GM23248 (cell line): ENCODE data around the gene PRDM16. TPM values are rescaled to one million over a fixed set of nuclear protein-coding genes. Genes with fewer than 3 reads are reported as not detected.

Source experiments
- DNase-seq: peaks from one replicate; pipeline ENCODE4 v3.0.0-alpha.2; 2015
- H2AFZ ChIP-seq: fragments of 200-600 bp; sonication (generic); 2 replicates; pipeline ENCODE4 v1.6.1; 2016; ENCODE audit warnings: antibody characterized with exemption
- H3F3A ChIP-seq: fragments of 200-600 bp; sonication (generic); 2 replicates; pipeline ENCODE4 v1.6.1; 2016; ENCODE audit warnings: mild to moderate bottlenecking, antibody characterized with exemption, mixed run types; ENCODE audit not compliant: insufficient read depth
- H3K27ac ChIP-seq: fragments of 200-600 bp; sonication (generic); 2 replicates; pipeline ENCODE4 v1.5.1; 2016; ENCODE audit warnings: mild to moderate bottlenecking
- H3K27me3 ChIP-seq: fragments of 200-600 bp; sonication (generic); replicated peaks from 2 replicates; pipeline ENCODE4 v1.6.1; 2016; ENCODE audit warnings: mild to moderate bottlenecking; ENCODE audit not compliant: insufficient read depth
- H3K36me3 ChIP-seq: fragments of 200-600 bp; sonication (generic); 2 replicates; pipeline ENCODE4 v1.6.1; 2016; ENCODE audit warnings: low read depth, mild to moderate bottlenecking
- H3K4me1 ChIP-seq: fragments of 200-600 bp; sonication (generic); 2 replicates; pipeline ENCODE4 v1.6.1; 2016; ENCODE audit warnings: mild to moderate bottlenecking; ENCODE audit not compliant: insufficient read depth
- H3K4me2 ChIP-seq: fragments of 200-600 bp; sonication (generic); one replicate; pipeline ENCODE4 v1.6.1; 2016; ENCODE audit warnings: mild to moderate bottlenecking; ENCODE audit not compliant: unreplicated experiment
- H3K4me3 ChIP-seq: fragments of 200-600 bp; sonication (generic); 2 replicates; pipeline ENCODE4 v1.5.1; 2016; ENCODE audit warnings: mild to moderate bottlenecking
- H3K79me2 ChIP-seq: fragments of 200-600 bp; sonication (generic); 2 replicates; pipeline ENCODE4 v1.6.1; 2016; ENCODE audit warnings: mild to moderate bottlenecking; ENCODE audit not compliant: insufficient read depth
- H3K9ac ChIP-seq: fragments of 200-600 bp; sonication (generic); 2 replicates; pipeline ENCODE4 v1.6.1; 2016; ENCODE audit warnings: mild to moderate bottlenecking
- H3K9me2 ChIP-seq: fragments of 200-600 bp; sonication (generic); 2 replicates; pipeline ENCODE4 v1.6.1; 2016; ENCODE audit warnings: mixed run types, mild to moderate bottlenecking, moderate library complexity; ENCODE audit not compliant: insufficient read depth
- H3K9me3 ChIP-seq: fragments of 200-600 bp; sonication (generic); one replicate; pipeline ENCODE4 v1.6.1; 2017; ENCODE audit warnings: low read depth
- H4K20me1 ChIP-seq: fragments of 200-600 bp; sonication (generic); 2 replicates; pipeline ENCODE4 v1.6.0; 2016; ENCODE audit not compliant: insufficient read depth
- EZH2 ChIP-seq: fragments of 200-600 bp; sonication (generic); IDR thresholded peaks from 2 replicates; pipeline ENCODE4 v1.6.1; 2018; ENCODE audit warnings: antibody characterized with exemption, mild to moderate bottlenecking; ENCODE audit not compliant: insufficient read depth, poor library complexity, severe bottlenecking
- EZH2phosphoT487 ChIP-seq: fragments of 200-600 bp; sonication (generic); IDR thresholded peaks from 2 replicates; pipeline ENCODE4 v1.6.1; 2018; ENCODE audit warnings: antibody characterized with exemption, moderate library complexity, mild to moderate bottlenecking, low read depth; ENCODE audit not compliant: insufficient read depth
- WGBS, 2 experiments: methylation state at CpG; one replicate each; pipeline ENCODE4 v1.1.6; 2015 to 2017; ENCODE audit warnings: low lambda C conversion rate in 2 of 2, low coverage in 1 of 2; ENCODE audit errors: missing lambda C conversion rate in 2 of 2; 5-methylcytosine and 5-hydroxymethylcytosine counted together
- in situ Hi-C: fragments of 300-500 bp; cut with MboI; formaldehyde crosslinking; loops from 2 replicates; pipeline ENCODE4 v1.15.0; 2020
- polyA plus RNA-seq: library from polyadenylated mRNA; unstranded; fragments of >200 nt; fragmentation: Nextera tagmentation; extraction: Ambion mirVana; gene quantifications from 2 replicates; pipeline ENCODE4 v1.2.1, GENCODE V29; 2016
- total RNA-seq: library from RNA; depleted of rRNA; stranded (reverse); fragments of >200 nt; shearing (Covaris generic); gene quantifications from 2 replicates; pipeline ENCODE4 v1.2.3, GENCODE V29; 2014

Gene PRDM16
- total and polyA plus RNA-seq, 2 experiments from 2014 or later: 0.18 TPM; not detected in 1

- in situ Hi-C loops: no loop called here
- 66 to 73% methylated on average over 8 of the region's 8 CpGs for WGBS, 2 experiments
Observed at GRCh38 chr1:3129133-3129490, 60.1 kb downstream of the PRDM16 start.

GRCh38 chr1:3130268-3130667 lies 61.3 kb downstream of the PRDM16 start:
- in situ Hi-C loops: no loop called here
- Histone ChIP-seq H3K9ac (no peak overlapping the region), H3K27ac (no peak overlapping the region), H3K4me3 (no peak overlapping the region), H3F3A (no peaks in the 10 kb centered on the region), H3K27me3 (0 out of 2 replicates have a peak, but pooled peaks cover 15% of the 10 kb centered on the region), H2AFZ (no peak overlapping the region), H3K4me2 (no peak overlapping the region), H3K36me3 (no peaks in the 10 kb centered on the region), H4K20me1 (no peaks in the 10 kb centered on the region), H3K9me3 (no peaks in the 10 kb centered on the region), H3K79me2 (no peaks in the 10 kb centered on the region), H3K9me2 (no peaks in the 10 kb centered on the region), H3K4me1 (no peaks in the 10 kb centered on the region)
- WGBS, 2 experiments: 50 to 55% methylated on average over 11 to 13 of the region's 13 CpGs
- no peak for DNase-seq
- TF ChIP-seq EZH2phosphoT487: no peak
- no peak for TF ChIP-seq EZH2

More at GRCh38 chr1:3129133-3129490, 60.1 kb downstream of the PRDM16 start:
- no peaks in the 10 kb centered on the region for H3K79me2 ChIP-seq
- H3K9ac ChIP-seq: no peak overlapping the region
- H3K36me3 ChIP-seq: no peaks in the 10 kb centered on the region
- H3K4me1 ChIP-seq: no peaks in the 10 kb centered on the region
- H2AFZ ChIP-seq: no peak overlapping the region
- H3K4me3 ChIP-seq: no peak overlapping the region
- no peaks in the 10 kb centered on the region for H3K9me2 ChIP-seq
- no peak overlapping the region for H3K4me2 ChIP-seq
- DNase-seq: no peak
- H4K20me1 ChIP-seq: no peaks in the 10 kb centered on the region
- TF ChIP-seq EZH2phosphoT487 (no peak), EZH2 (no peak)
- no peaks in the 10 kb centered on the region for H3F3A ChIP-seq
- H3K9me3 ChIP-seq: no peaks in the 10 kb centered on the region
- H3K27me3 ChIP-seq: 0 out of 2 replicates have a peak, but pooled peaks cover 8% of the 10 kb centered on the region
- H3K27ac ChIP-seq: no peak overlapping the region

GRCh38 chr1:3132660-3133059 lies 63.7 kb downstream of the PRDM16 start:
- in situ Hi-C loops: no loop called here
- Histone ChIP-seq H3K79me2 (no peaks in the 10 kb centered on the region), H3K9ac (no peak overlapping the region), H3K27ac (no peak overlapping the region), H3K27me3 (peaks cover 22% of the 10 kb centered on the region; the same call in 1 of the 2 replicates), H3K9me3 (no peaks in the 10 kb centered on the region), H3K4me3 (no peak overlapping the region), H3F3A (no peaks in the 10 kb centered on the region), H3K4me2 (no peak overlapping the region), H2AFZ (no peak overlapping the region), H3K4me1 (no peaks in the 10 kb centered on the region), H4K20me1 (no peaks in the 10 kb centered on the region), H3K36me3 (no peaks in the 10 kb centered on the region), H3K9me2 (no peaks in the 10 kb centered on the region)
- no peak for DNase-seq
- 46 to 48% methylated on average over 12 of the region's 12 CpGs for WGBS, 2 experiments
- TF ChIP-seq EZH2 (no peak), EZH2phosphoT487 (no peak)

- Histone ChIP-seq H3K9me3 (no peaks in the 10 kb centered on the region), H3K4me3 (no peak overlapping the region), H4K20me1 (no peaks in the 10 kb centered on the region), H3K4me2 (no peak overlapping the region), H3K9me2 (no peaks in the 10 kb centered on the region), H3K9ac (no peak overlapping the region), H3F3A (no peaks in the 10 kb centered on the region), H3K27ac (no peak overlapping the region), H3K79me2 (no peaks in the 10 kb centered on the region), H3K36me3 (no peaks in the 10 kb centered on the region), H3K4me1 (no peaks in the 10 kb centered on the region), H2AFZ (no peak overlapping the region), H3K27me3 (peaks cover 25% of the 10 kb centered on the region; the same call in 1 of the 2 replicates)
- WGBS, 2 experiments: 56 to 58% methylated on average over 12 of the region's 12 CpGs
- in situ Hi-C loops: no loop called here
- DNase-seq: no peak
- no peak for TF ChIP-seq EZH2phosphoT487
- no peak for TF ChIP-seq EZH2
Observed at GRCh38 chr1:3133686-3134085, 64.7 kb downstream of the PRDM16 start.

GRCh38 chr1:3134381-3135072 lies 65.5 kb downstream of the PRDM16 start:
- Histone ChIP-seq H3F3A (no peaks in the 10 kb centered on the region), H3K4me3 (no peak overlapping the region), H3K9ac (no peak overlapping the region), H3K9me3 (no peaks in the 10 kb centered on the region), H3K9me2 (no peaks in the 10 kb centered on the region), H3K4me2 (no peak overlapping the region), H4K20me1 (no peaks in the 10 kb centered on the region), H3K79me2 (no peaks in the 10 kb centered on the region), H3K36me3 (no peaks in the 10 kb centered on the region), H3K27ac (no peak overlapping the region), H3K4me1 (no peaks in the 10 kb centered on the region), H2AFZ (no peak overlapping the region), H3K27me3 (peaks cover 33% of the 10 kb centered on the region; the same call in 1 of the 2 replicates)
- DNase-seq: no peak
- in situ Hi-C loops: no loop called here
- WGBS, 2 experiments: 59 to 64% methylated on average over 31 to 36 of the region's 36 CpGs
- TF ChIP-seq EZH2phosphoT487 (no peak), EZH2 (no peak)
